ENCODE results near the gene NRL. TPM values are rescaled to one million over a fixed set of nuclear protein-coding genes. Genes with fewer than 3 reads are reported as not detected.

Gene NRL
- 1.3 and 1.8 TPM in 2 replicates for total RNA-seq (ENCODE audit: low replicate concordance)
- long read RNA-seq = 0 reads

DNA sequence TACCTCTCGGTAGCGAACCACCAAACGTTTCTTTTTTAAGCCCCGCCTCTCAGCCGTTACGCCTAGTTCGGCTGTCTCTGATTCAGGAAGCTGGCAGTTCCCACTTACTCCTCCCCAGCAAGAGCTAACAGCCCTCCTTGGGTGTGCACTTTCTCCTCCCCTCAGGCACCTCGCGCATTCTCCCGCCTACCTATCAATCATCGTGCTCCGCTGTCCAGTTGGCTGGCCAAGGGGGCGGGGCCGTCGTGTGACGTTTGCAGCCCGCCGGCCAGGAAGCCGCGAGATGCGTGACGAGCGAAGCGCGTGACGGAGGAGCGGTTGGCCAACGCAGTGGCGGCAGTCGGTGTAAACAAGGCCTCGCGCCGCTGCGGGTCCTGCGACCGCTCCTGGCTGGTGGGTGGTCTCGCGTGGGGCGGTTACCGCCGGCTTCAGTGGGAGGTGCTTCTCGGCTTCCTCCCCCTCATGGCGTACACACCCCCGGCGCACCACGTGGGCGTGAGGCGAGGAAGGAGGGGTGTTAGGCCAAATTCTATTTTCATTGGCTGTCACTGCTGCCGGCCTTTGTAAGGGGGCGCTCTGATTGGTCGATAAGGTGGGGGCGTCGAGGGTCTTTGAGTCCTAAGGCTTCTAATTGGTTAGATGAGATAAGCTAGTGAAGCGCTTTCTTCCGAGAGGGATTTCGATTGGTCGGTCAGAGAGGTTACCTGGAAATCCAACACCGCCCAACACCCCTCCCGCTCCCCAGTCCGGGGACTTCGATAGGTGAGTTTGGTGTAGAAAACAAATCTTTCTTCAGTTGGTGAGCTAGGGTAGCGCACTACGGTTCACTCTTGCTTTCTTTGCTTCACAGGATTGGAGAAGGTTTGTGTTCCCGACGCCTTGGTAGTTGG is at the start of gene NRL, which contains the start of gene DCAF11:
Gene NRL, minus strand, starts transcription at position 418 of the 890 bp plus-strand sequence. CDS start 32,101 bp downstream, outside the sequence.
Gene DCAF11, plus strand, starts transcription at position 246 of the 890 bp plus-strand sequence. CDS start 818 bp downstream, outside the sequence.
- Mint-ChIP-seq H3K36me3 (peaks cover 22% of the 10 kb centered on the region), H3K9me3 (no peaks in the 10 kb centered on the region), H3K4me3 (peak within 1 kb of the TSS; percentile 99), H3K4me1 (ENCODE audit: unreplicated experiment) (peaks cover 18% of the 10 kb centered on the region), H3K27ac (peak within 1 kb of the TSS; percentile 99), H3K27me3 (no peaks in the 10 kb centered on the region)
- DNase-seq (ENCODE audit: extremely low spot score, unreplicated experiment) = peak; percentile 99
- no peak for TF ChIP-seq CTCF (conservative IDR thresholded peaks at IDR 0.05)

GRCh38 chr14:24162093-24162492 is 47.3 kb upstream of the NRL start:
- H3K27me3 Mint-ChIP-seq = no peaks in the 10 kb centered on the region
- peaks cover 17% of the 10 kb centered on the region for H3K36me3 Mint-ChIP-seq
- peak overlapping the region; percentile 98 for H3K27ac Mint-ChIP-seq
- H3K4me1 Mint-ChIP-seq (ENCODE audit: unreplicated experiment) = peaks cover 19% of the 10 kb centered on the region
- no peaks in the 10 kb centered on the region for H3K9me3 Mint-ChIP-seq
- TF ChIP-seq CTCF (conservative IDR thresholded peaks at IDR 0.05) = no peak
- no peak for DNase-seq (ENCODE audit: extremely low spot score, unreplicated experiment)
- peak overlapping the region; percentile 98 for H3K4me3 Mint-ChIP-seq

DNA sequence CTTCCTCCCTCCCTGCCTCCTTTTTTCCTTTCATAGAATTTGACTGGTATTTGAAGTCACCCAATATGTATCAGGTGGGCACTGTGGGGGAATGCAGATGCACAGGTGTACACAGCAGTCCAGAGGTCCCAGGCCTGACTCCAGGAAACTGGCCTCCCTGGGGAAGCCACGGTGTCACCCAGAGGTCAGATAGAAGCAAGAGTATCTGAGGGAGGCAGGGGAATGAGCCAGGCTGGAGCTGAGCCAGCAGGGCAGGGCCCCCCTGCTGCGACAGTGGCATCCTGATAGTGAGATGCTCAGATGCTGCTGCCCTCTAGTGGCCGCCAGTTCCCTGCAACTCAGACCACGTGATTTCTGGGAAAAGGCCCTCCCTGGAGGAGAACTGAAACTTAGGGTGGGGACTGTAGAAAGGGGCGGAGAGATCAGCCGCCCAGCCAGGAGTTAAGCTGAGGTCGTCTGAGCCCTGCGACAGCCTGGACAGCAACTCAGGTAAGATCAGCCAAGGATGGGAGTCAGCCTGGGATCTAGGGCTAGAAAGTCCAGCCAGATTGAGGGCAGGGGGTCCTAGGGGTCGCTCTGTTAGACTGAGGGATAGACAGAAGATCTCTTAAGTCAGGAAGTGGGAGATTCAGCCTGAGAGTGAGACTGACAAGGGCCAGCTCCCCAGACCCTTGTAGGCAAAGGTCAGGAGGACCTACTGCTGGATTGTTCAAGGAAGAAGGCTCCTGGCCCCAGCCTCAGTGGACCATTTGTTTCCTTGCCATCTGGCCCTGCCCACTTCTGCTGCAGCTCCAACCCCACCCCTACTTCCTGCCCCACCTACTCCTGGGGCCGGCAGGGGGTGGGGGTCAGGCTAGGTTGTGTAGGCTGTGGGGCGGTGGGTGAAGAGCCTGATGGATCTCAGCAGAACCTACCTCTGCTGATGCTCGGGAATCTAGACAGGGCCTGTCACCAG is 46.4 kb upstream of the NRL start, which contains the start of gene IRF9:
Gene IRF9, plus strand, starts transcription at position 416 of the 955 bp plus-strand sequence. CDS start 880 bp downstream, outside the sequence.
- Mint-ChIP-seq H3K27ac (peak within 1 kb of the TSS; percentile 98), H3K9me3 (no peaks in the 10 kb centered on the region), H3K27me3 (no peaks in the 10 kb centered on the region)

DNA sequence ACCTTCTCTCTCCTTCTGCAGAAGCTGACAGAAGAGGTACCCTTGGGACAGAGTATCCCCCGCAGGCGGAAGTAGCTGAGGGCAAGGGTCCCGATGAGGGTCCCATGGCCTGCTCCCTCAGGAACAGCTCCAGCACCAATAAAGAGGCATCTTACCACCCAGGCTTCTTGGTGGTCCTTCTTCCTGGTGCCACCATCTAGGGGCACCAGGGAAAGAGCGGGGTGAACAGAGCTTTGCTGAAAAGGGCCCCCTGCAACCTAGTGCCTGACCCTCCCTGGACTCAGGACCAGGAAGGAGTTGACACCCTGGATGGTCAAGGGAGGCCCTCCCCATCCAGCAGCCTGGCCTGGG is 45.7 kb upstream of the NRL start:
- Mint-ChIP-seq H3K27me3 (no peaks in the 10 kb centered on the region), H3K4me1 (ENCODE audit: unreplicated experiment) (peaks cover 19% of the 10 kb centered on the region), H3K4me3 (peak overlapping the region; percentile 8), H3K27ac (peak overlapping the region; percentile 98), H3K9me3 (no peaks in the 10 kb centered on the region), H3K36me3 (peaks cover 28% of the 10 kb centered on the region)
- no peak for DNase-seq (ENCODE audit: extremely low spot score, unreplicated experiment)
- TF ChIP-seq CTCF (conservative IDR thresholded peaks at IDR 0.05) = no peak

More for the DNA sequence above, 46.4 kb upstream of the NRL start, which contains the start of gene IRF9:
- peaks cover 22% of the 10 kb centered on the region for H3K36me3 Mint-ChIP-seq
- peak; percentile 96 for DNase-seq (ENCODE audit: extremely low spot score, unreplicated experiment)
- peaks cover 19% of the 10 kb centered on the region for H3K4me1 Mint-ChIP-seq (ENCODE audit: unreplicated experiment)
- H3K4me3 Mint-ChIP-seq = peak within 1 kb of the TSS; percentile 98
- peak; percentile 99 for TF ChIP-seq CTCF (conservative IDR thresholded peaks at IDR 0.05)

GRCh38 chr14:24159777-24160498 is 45.2 kb upstream of the NRL start:
- peak overlapping the region; percentile 8 for H3K4me3 Mint-ChIP-seq
- H3K27me3 Mint-ChIP-seq = no peaks in the 10 kb centered on the region
- peaks cover 19% of the 10 kb centered on the region for H3K4me1 Mint-ChIP-seq (ENCODE audit: unreplicated experiment)
- DNase-seq (ENCODE audit: extremely low spot score, unreplicated experiment) = no peak
- peak overlapping the region; percentile 27 for H3K27ac Mint-ChIP-seq
- TF ChIP-seq CTCF (conservative IDR thresholded peaks at IDR 0.05) = no peak
- no peaks in the 10 kb centered on the region for H3K9me3 Mint-ChIP-seq
- H3K36me3 Mint-ChIP-seq = peaks cover 27% of the 10 kb centered on the region
